RCC 7860 (cell line): ENCODE results near the gene ABCC3.

ENCODE experiments used
- DNase-seq: peaks from one replicate; pipeline ENCODE4 v3.0.0-alpha.2; 2015; ENCODE audit warnings: low spot score
- FAIRE-seq: peaks from 2 replicates; lab custom pipeline; 2012; peaks lifted over from hg19 to GRCh38; lab: Jason Lieb, UNC

ABCC3 gene, protein sequence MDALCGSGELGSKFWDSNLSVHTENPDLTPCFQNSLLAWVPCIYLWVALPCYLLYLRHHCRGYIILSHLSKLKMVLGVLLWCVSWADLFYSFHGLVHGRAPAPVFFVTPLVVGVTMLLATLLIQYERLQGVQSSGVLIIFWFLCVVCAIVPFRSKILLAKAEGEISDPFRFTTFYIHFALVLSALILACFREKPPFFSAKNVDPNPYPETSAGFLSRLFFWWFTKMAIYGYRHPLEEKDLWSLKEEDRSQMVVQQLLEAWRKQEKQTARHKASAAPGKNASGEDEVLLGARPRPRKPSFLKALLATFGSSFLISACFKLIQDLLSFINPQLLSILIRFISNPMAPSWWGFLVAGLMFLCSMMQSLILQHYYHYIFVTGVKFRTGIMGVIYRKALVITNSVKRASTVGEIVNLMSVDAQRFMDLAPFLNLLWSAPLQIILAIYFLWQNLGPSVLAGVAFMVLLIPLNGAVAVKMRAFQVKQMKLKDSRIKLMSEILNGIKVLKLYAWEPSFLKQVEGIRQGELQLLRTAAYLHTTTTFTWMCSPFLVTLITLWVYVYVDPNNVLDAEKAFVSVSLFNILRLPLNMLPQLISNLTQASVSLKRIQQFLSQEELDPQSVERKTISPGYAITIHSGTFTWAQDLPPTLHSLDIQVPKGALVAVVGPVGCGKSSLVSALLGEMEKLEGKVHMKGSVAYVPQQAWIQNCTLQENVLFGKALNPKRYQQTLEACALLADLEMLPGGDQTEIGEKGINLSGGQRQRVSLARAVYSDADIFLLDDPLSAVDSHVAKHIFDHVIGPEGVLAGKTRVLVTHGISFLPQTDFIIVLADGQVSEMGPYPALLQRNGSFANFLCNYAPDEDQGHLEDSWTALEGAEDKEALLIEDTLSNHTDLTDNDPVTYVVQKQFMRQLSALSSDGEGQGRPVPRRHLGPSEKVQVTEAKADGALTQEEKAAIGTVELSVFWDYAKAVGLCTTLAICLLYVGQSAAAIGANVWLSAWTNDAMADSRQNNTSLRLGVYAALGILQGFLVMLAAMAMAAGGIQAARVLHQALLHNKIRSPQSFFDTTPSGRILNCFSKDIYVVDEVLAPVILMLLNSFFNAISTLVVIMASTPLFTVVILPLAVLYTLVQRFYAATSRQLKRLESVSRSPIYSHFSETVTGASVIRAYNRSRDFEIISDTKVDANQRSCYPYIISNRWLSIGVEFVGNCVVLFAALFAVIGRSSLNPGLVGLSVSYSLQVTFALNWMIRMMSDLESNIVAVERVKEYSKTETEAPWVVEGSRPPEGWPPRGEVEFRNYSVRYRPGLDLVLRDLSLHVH (N-terminal part only)

DNA sequence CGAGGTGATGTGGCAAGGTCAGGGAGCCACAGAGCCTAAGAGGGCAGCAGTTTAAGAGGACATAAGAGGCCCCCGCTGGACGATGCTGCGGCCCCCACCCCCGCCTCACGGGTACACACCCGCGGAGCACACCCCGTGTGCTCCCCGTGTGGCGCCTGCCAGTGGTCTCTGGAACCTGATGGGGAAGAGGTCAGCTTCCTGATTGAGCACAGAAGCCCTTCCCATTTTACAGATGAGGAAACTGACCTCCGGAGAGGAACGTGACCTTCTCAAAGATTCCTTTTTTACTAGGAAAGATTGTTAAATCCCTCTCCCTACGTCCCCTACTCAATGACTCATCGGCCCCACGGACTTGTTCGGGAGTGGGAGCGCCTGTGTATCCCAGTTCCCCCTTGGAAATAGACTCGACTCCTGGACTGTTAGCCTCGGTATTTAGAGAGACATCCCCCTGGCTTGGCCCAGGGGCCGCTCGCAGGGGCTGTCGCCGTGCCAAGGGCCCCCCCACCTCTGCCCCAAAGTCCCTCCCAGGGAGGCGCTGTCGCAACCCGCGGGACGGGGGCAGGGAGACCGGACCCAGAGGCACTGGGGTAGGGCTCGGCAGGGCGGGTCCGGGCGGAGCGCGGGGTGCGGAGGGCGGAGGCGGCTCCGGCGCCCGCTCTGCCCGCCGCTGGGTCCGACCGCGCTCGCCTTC is at the start of gene ABCC3:
TSS of gene ABCC3 (plus strand) at position 658 of the 691 bp plus-strand sequence. CDS start 56 bp downstream, outside the sequence.
- FAIRE-seq, result no peak
- no peak for DNase-seq

DNA sequence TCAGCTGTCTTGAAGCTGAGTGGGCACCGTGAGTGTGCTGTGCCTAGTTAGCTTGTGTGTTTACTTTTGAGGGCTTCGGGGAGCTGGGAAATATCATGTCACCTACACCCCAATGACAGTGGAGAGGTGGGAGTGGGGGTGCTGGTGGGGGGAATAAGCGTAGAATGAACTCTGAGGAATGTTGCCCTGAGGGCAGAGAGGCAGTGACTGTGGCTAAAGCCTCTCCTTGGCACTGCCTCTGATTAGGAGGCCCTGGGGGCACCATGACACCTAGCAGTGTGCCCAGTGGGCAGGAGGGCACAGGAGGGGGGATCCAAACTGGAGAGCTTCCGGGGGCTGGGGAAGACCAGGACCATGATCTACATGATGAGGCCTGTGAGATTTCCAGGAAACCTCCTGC is 49.3 kb upstream of the ABCC3 start:
- DNase-seq (no peak), FAIRE-seq (no peak)

DNA sequence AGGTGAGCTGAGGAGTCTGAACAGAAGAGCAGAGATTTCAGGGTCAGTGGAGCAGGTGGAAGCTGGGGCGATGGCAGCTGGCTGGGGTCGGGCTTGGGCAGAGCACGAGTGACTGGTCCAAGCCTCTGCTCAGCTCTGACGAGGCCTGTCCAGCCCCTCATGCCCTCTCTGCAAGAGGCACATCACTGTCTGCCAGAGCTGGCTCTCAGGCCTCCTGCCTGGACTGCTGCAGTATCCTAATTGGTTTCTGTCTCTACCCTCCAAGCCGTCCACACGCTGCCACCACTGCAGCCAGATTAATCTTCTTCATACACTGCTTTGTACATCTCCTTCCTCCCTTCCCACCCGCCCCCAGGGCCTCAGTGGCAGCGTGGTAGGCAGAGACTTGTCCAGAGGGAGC is 48.8 kb upstream of the ABCC3 start:
- FAIRE-seq (no peak), DNase-seq (no peak)

DNA sequence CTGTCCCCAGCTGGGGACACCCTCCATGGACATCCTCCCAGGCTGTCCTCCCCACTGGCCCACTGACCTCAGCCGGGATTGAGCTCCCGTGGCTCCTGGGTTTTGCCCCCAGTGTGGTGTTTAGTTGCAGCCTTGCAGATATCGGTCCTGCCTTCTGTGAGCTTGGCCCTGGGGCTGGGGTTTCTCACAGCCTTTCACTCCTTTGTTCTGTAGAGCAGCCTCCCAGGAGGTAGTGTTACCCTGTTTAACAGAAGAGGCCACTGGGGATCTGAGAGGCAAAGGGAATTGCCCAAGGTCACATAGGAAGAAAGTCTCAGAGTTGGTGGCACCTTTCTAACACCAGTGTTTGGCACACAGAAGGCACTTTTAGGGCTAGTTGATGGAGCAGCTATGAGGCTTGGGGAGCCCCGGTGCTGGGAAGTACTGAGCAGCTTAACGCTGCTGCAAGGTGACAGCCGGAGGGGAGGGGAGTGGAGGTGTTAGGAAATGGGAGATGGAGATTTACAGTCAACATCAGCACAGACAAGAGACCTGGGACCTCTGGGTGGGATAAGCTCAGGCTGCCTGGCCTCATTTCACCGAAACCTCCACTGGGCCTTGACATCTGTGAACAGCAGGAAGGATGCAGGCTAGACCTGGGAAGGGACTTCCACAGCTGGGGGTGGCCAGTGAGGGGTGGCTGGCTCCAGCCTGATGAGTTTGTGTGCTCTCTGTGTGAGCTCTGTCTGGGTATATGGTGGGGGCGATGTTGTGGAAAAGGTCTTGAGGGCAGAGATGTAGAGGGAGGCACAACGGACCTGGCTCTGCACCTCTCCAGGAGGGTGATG is 48.0 kb upstream of the ABCC3 start:
- DNase-seq (no peak), FAIRE-seq (no peak)

DNA sequence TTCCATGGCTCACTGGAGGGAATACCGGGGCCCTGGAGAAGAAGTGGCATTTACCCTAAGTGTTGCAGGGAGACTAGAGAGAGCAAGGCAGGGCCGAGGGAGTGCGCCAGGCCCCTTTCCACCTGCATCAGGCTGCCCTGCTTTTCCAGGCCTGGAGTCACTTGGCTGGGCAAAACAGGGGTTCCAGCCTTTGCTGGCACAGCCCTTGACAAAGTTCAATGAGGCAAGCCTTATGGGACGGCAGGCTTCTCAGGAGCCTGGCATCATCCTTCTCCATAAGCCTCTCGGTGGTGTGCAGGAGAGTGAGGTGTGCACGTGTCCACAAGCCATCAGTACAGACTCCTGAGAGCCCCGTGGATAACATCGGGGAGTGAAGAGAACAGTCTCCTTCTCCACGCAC is 47.1 kb upstream of the ABCC3 start:
- no peak for DNase-seq
- no peak for FAIRE-seq

DNA sequence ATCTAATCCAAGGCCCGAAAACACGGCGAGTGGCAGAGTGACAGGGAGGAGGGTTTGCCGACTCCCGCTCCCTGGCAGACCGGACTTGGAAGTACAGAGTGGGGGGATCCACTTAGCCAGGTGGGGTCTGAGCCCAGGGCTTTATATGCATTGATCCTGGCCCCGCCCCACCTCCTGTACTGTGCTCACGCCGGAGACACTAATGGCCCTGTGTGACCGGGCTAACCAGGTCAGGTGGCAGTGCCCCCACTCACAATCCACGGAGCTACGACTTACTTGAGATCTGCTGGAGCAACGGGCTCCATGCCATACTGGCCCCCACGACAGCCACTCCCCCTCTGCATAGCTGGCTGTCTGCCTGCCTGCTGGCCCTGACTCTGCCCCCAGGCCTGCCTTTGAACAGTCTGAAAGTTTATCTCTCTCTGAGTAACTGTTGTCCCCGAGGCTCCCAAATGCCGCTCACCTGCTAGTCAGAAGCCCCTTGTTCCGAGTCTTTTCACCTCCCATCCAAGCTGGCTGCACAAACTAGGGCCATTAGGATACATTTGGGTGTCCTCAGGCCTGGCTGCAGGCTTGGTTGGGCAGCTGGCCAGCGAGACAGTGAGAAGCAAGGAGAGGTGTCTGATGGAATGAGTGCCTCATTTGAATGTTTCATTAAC is 46.2 kb upstream of the ABCC3 start:
- DNase-seq (no peak), FAIRE-seq (no peak)

DNA sequence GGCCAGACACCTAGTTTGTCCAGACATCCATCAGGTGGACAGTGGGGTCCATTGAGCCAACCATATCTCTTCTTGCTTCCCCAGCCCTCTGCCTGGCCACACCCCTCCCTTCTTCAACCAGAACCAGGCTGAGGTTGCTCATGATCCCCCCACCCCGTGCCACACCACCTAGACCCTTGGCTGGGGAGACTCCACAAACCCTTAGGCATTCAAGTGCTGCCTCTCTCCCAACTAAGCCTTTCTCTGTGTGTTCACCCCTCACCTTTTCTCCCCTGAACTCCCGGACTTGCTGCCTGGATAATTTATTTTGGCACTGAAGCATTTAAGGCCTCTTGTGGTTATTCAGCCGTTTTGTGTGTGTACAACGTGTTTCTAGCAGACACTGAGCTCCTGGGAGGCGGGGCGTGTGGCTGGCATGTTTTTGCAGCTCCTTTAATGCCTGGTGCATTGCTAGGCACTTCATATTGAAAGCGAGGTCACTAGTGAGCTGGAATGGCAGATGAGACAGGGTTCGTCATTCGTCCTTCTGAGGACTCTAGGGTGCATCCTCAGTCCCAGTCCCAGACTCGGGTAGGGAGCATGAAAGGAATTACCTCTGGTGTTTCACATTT is 45.5 kb upstream of the ABCC3 start:
- DNase-seq, result no peak
- no peak for FAIRE-seq

DNA sequence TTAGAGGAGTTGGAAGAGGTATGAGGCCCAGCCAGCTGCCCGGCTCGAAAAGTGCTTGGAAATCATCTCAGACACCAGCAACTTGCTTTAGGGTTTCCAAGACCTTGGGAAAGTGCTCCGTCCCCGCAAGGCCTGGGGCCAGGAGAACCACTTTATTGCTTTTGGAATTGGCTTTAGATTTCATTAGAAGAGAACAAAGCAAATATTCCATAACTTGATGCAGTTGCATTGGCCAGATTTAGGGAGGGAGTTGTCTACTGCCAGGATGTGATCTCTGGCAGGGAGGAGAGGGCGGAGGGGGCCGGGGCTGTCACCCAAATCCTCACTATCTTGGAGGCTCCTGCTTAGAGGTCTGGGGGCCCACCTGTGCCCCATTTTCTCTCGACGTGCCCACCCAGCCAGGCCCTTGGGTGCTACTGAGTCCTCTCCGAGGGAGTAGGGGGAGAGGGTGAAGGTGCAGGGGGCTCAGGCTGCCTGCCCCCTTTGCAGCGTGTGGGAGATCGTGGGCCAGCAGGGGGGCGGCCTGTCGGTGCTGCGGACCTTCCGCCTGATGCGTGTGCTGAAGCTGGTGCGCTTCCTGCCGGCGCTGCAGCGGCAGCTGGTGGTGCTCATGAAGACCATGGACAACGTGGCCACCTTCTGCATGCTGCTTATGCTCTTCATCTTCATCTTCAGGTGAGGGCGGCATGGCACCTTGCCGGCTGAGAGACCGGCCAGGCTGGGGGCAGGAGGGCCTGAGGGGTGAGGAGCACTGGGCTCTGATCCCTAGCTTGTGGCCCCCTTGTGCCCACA is 43.5 kb upstream of the ABCC3 start:
- no peak for DNase-seq
- FAIRE-seq, result no peak

DNA sequence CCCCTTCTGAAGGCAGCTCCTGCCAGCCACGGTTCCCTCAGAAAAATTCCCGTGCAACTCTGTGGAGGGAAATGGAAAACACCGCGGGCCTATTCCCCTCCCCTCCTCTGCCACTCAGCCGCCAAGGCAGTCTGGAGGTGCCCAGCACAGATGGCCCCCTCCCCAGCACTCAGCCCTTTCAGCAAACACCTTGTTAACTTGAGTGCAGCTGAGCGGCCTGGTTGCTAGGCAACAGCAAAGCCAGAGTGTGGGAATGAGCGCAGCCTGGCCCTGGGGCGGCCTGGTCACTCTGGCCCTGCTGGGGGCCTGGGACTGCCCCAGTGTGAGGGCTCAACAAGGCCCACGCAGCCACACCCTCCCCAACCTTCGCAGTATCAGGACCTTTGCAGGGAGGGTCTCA is 41.4 kb upstream of the ABCC3 start:
- DNase-seq (no peak), FAIRE-seq (no peak)

DNA sequence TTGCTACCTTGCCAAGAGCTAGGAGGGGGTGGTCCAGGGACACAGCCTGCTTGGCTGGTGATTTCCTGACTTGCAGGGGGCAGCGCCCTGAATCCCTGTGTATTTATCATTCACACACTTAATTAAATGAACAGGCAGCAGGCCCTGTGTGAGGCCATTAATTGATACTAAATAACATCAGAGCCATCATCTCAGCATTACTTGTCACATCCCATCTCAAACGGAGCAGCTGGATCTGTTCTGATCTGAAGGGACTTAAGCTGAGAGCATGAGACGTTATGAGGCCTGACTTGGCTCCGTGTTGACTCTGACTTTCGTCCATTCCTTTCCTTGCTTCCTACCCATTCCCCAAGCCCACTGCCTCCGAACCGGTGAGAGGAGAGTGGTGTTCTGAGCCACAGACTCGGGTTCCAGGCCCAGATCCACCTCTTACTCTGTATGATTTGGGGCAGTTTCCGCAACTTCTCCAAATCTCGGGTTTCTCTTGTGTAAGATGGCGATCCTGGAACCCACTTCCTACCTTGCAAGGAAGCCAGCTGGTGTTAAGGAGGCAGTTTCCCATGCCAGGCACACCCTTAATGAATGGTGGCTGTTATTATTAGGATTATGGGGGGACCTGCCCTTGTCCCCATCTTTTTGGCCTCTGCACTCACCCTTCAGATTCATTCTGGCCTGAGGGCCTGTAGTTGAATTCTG is 40.4 kb upstream of the ABCC3 start:
- FAIRE-seq (no peak), DNase-seq (no peak)

DNA sequence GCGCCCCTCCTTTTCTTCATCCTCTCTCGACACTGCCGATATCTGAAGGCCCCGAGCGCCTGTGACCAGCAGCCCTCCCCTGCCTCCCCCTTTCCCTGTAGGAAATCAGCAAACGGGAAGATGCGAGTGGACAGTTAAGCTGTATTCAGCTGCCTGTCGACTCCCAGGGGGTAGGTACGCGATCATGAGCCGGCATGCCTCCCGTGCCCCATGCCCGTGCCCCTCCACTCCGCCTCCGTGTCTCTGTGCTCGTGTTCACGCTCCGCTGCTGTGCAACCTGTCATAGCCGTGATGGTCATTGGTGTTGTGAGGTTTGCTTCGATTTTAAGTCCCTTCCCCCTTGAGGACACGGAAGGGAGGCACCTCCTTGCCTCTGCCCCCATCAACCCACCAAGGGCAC is 39.8 kb upstream of the ABCC3 start:
- FAIRE-seq (no peak), DNase-seq (no peak)

DNA sequence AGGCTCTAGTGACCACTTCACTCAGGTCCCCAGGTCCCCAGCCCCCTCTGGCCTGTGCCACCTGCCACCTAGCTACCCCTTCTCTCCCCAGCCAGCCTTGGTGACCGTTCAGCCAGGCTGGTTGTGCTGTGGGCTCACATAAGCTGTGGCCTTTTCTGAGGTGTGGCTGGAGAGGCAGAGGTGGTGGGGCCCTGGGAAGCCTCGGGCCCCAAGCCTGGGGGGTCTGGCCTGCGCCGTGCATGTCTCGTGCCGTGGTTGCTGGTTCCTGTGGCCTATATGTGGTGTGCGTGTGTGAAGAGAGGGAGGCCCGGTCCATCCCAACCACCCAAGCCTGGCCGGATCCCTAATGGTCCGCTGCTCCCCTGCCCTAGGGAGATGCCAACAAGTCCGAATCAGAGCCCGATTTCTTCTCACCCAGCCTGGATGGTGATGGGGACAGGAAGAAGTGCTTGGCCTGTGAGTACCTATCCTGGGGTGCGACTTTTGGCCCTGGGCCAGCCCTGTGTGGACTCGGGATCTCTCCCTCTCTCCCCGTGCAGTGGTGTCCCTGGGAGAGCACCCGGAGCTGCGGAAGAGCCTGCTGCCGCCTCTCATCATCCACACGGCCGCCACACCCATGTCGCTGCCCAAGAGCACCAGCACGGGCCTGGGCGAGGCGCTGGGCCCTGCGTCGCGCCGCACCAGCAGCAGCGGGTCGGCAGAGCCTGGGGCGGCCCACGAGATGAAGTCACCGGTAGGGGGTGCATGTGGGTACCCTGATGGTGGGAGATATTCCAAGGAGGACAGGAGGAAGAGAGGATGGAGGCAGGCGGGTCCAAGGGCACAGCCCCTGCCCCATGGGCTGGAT is 38.3 kb upstream of the ABCC3 start:
- FAIRE-seq, result no peak
- no peak for DNase-seq

DNA sequence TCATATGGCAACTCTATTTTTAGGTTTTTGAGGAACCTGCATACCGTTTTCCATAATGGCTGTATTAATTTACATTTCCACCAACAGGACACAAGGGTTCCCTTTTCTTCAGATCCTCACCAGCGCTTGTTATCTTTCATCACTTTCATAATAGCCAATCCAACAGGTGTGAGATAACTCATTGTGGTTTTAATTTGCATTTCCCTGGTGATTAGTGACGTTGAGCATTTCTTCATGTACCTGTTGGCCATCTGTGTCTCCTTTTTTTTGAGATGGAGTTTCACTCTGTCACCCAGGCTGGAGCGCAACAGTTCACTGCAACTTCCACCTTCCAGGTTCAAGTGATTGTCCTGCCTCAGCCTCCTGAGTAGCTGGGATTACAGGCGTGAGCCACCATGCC is 36.2 kb upstream of the ABCC3 start:
- no peak for DNase-seq
- no peak for FAIRE-seq

DNA sequence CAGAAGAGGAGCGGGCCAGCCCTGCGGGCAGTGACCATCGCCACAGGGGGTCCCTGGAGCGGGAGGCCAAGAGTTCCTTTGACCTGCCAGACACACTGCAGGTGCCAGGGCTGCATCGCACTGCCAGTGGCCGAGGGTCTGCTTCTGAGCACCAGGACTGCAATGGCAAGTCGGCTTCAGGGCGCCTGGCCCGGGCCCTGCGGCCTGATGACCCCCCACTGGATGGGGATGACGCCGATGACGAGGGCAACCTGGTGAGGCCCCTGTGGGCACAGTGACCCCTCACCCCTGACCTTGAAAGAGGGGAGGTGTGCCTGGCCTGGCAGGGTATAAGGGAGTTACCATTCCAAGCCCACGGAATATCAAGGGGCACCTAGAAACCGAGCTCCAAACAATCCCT is 35.1 kb upstream of the ABCC3 start:
- no peak for FAIRE-seq

DNA sequence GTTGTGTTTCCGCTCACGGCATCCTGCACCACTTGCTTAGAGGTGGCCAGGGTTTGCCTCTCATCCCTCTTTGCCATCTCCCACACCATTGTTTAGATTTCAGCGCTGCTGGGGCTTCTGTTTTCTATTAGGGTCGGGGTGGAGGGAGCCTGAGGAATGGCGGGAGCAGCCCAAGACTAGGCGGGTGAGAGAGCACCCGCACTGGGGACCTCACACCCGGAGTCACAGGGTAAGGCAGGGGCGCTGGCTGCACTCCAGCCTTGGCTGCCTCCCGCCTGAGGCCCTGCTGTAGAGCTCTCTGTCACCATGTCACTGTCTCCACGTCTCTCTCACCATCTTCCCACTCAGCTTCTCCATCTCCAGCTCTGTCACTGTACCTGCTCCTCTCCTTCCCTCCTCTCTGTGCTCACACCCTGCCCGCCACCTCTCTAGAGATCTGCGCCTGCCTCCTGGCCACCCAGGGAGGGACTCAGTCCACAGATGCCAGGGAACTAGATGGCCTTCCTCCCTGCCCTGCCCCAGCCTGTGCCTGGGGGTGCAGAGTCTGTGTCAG is 32.8 kb upstream of the ABCC3 start:
- DNase-seq, result no peak
- no peak for FAIRE-seq

More for the DNA sequence above, 35.1 kb upstream of the ABCC3 start:
- DNase-seq, result no peak

DNA sequence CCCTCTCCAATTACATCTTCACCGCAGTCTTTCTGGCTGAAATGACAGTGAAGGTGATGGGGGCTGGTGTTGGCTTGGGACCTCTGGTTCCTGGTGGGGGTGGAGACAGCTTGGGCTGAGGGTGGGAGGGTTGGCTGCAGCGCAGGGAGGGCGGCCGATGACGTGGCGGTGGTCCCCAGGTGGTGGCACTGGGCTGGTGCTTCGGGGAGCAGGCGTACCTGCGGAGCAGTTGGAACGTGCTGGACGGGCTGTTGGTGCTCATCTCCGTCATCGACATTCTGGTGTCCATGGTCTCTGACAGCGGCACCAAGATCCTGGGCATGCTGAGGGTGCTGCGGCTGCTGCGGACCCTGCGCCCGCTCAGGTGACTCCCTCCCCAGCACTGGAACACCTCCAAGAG is 31.8 kb upstream of the ABCC3 start:
- no peak for FAIRE-seq
- DNase-seq, result no peak
